Gastrocnemius medialis (tissue), 4 donors: ENCODE measurements around the gene DBF4B.

Experiments
- POLR2A ChIP-seq, 2 donors: fragments of 450-650 bp; IDR thresholded peaks; one replicate each; pipeline ENCODE4 v1.6.1; 2017; ENCODE audit warnings: antibody characterized with exemption in 2 of 2, mild to moderate bottlenecking in 2 of 2, moderate library complexity in 2 of 2
- TF ChIP-seq, protein P1 (sequence below), 5 experiments: fragments of 450-650 bp in 3 of 5; fragments of 200-600 bp in 2 of 5; sonication (generic) in 2 of 5; IDR thresholded peaks in 4 of 5; conservative IDR thresholded peaks in 1 of 5; 1 replicate in 4 of 5; 2 replicates in 1 of 5; pipeline ENCODE4 v1.5.1; 2016 to 2019; ENCODE audit warnings: antibody characterized with exemption in 5 of 5, mild to moderate bottlenecking in 3 of 5, moderate library complexity in 3 of 5

- TF ChIP-seq POLR2A (IDR thresholded peaks at IDR 0.05), result no peak
- TF ChIP-seq, protein P1, sequence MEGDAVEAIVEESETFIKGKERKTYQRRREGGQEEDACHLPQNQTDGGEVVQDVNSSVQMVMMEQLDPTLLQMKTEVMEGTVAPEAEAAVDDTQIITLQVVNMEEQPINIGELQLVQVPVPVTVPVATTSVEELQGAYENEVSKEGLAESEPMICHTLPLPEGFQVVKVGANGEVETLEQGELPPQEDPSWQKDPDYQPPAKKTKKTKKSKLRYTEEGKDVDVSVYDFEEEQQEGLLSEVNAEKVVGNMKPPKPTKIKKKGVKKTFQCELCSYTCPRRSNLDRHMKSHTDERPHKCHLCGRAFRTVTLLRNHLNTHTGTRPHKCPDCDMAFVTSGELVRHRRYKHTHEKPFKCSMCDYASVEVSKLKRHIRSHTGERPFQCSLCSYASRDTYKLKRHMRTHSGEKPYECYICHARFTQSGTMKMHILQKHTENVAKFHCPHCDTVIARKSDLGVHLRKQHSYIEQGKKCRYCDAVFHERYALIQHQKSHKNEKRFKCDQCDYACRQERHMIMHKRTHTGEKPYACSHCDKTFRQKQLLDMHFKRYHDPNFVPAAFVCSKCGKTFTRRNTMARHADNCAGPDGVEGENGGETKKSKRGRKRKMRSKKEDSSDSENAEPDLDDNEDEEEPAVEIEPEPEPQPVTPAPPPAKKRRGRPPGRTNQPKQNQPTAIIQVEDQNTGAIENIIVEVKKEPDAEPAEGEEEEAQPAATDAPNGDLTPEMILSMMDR (IDR thresholded peaks at IDR 0.05 in 4 of 5, conservative IDR thresholded peaks at IDR 0.05 in 1 of 5), result no peak
Measured at GRCh38 chr17:44776628-44777393, 68.3 kb downstream of the DBF4B start.
